KOPT-K1 (cell line): ENCODE data around the gene CXCL1.
"Not testable (repeated sequence)": the region's sequence is repeated elsewhere in the genome, so short reads cannot be mapped to it uniquely, and the experiment has no call there.

Source experiments
- H3K27ac ChIP-seq: fragments of 200-600 bp; sonication (generic); 2 replicates; pipeline ENCODE4 v1.5.1; 2016; ENCODE audit warnings: antibody characterized with exemption, mild to moderate bottlenecking, low read depth, low read length; ENCODE audit not compliant: poor library complexity, severe bottlenecking
- H3K36me3 ChIP-seq: fragments of 200-600 bp; sonication (generic); 2 replicates; pipeline ENCODE4 v1.5.1; 2017; ENCODE audit warnings: antibody characterized with exemption, mild to moderate bottlenecking, low read length, moderate library complexity; ENCODE audit not compliant: insufficient read depth
- H3K9me3 ChIP-seq: fragments of 200-600 bp; sonication (generic); 2 replicates; pipeline ENCODE4 v1.5.1; 2017; ENCODE audit warnings: antibody characterized with exemption, low read length, mild to moderate bottlenecking; ENCODE audit not compliant: insufficient read depth, poor library complexity, severe bottlenecking

CXCL1 gene

GRCh38 chr4:73891326-73891725 lies 22.1 kb downstream of the CXCL1 start:
- Histone ChIP-seq H3K9me3 (no peaks in the 10 kb centered on the region), H3K36me3 (no peaks in the 10 kb centered on the region), H3K27ac (no peak overlapping the region)

GRCh38 chr4:73891739-73892405 lies 22.7 kb downstream of the CXCL1 start:
- H3K27ac ChIP-seq, result no peak overlapping the region
- H3K9me3 ChIP-seq, result no peaks in the 10 kb centered on the region
- no peaks in the 10 kb centered on the region for H3K36me3 ChIP-seq

DNA sequence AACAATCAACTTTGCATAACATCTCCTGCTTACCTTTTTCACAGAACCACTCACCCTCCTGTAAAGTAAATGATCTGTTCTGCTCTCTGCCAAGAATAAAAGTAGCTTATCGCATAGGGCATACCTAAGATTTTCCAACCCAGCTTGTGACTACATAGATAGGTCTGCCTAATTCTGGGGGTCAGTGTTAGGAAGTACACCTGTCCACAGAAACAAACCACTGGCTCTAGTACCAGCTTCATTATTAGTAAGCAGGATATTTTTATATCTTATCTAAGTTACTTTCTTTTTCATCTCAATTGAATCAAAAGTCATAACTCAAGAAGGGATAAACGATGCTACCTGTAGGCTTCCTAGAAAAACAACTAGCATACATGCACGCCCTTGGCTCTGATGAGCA lies 23.8 kb downstream of the CXCL1 start:
- Histone ChIP-seq H3K27ac (no peak overlapping the region), H3K9me3 (no peaks in the 10 kb centered on the region), H3K36me3 (no peaks in the 10 kb centered on the region)

- Histone ChIP-seq H3K36me3 (no peaks in the 10 kb centered on the region), H3K9me3 (no peaks in the 10 kb centered on the region), H3K27ac (no peak overlapping the region)
Measured at GRCh38 chr4:73894001-73894400, 24.8 kb downstream of the CXCL1 start.

DNA sequence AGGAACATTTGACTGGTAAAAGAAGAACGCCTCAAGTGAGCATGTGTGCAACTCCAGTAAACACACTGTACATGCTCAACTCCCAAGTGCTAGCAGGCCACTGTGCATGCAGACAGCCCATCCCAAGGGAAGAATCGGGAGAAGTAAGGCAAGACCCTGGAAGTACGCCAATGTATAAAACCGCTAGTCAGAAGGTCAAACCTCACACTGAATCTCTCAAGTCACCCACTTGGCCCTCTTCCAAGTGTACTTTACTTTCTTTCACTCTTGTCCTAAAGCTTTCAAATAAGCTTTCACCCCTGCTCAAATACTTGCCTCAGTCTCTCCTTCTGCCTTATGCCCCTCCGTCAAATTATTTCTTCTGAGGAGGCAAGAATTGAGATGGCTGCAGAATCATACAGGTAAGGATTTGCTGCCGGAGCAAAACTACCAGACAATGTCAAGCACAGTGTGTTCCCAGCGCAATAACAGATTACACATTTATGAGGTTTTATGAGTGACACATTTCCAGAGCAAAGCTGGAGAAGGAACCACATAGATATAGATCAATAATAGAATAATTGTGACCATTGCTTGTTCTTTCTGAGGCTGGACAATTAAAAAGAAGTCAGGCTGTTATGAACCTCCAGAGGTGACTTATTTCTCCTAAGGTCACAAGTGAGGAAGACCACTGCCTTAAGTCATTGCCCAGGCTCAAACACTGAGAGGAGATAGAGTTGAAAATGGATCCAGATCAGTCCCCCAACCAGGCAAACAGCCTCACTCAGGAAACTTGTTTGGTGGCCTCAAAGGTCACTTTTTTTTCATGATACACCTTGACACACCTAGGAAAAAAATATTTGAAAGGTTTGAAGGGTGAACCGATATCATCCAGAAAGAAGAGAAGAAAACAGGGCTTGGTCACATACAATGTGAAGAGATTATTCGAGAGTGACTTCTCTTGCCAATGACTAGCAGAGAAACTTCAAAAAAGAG lies 26.3 kb downstream of the CXCL1 start:
- Histone ChIP-seq H3K27ac (no peak overlapping the region), H3K9me3 (no peaks in the 10 kb centered on the region), H3K36me3 (no peaks in the 10 kb centered on the region)

DNA sequence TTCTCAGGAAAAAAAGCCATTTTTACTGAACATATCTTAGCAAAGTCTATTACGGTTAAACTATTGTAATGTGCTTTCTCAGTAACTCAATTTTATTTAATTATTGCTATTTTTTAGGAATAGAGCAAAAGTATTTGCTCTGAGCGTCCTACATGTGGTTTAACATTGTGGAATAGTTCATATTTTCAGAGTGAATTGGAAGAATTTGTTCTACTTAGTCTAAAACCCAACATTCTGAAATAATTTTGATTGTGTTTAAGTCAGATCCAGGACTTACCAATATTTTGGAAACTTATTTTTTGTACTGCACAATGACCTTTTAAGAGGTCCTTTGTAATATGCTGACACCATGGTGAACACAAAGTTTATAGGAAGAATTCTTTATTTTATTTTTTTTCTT lies 27.2 kb downstream of the CXCL1 start:
- H3K27ac ChIP-seq, result no peak overlapping the region
- H3K9me3 ChIP-seq, result no peaks in the 10 kb centered on the region
- H3K36me3 ChIP-seq, result no peaks in the 10 kb centered on the region

DNA sequence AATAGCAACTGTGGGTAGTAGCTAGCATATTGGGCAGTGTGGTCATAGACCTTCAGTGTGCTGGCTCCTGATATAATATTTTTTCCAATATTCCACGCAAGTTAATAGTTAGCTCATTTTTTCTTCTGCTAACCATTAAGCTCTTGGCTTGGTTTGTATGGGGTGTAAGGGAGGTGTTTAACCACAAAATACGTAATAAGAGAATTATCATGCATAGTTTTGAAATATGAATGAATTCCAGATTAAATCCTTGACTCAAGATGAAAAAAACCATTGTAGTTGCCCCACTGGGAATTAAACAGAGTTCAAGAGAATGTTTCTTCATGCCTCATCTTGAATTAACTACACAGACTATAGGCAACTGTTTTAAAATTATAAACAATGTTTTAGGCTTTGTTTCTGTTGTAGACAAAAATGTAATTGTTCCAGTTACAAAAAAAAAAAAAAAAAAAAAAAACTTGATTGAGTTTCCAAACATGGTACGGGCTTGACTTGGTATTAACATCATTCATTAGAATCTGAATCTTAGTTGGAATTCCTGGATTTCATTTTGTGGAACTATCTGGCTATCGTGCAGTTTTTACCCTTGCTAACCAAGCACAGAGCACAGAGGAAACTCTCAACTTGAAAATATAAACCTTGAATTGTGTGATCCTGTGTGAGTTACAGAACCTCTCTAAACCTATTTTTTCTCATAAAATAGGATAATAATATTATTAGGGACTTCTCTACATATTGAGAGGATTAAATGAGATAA lies 28.4 kb downstream of the CXCL1 start:
- Histone ChIP-seq H3K9me3 (no peaks in the 10 kb centered on the region), H3K36me3 (no peaks in the 10 kb centered on the region), H3K27ac (no peak overlapping the region)

DNA sequence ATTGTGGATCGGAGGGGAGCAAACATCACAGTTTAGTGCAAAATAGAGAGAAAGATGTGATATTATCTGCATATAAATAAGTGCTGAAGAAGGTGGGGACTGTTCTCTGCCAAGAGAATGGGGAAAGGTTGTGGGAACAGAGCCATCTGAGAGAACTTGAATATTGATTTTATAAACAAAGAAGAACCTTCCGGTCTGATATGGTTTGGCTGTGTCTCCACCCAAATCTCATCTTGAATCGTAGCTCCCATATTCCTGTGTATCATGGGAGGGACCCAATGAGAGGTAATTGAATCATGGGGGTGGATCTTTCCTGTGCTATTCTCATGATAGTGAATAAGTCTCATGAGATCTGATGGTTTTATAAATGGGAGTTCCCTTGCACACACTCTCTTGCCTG lies 30.1 kb downstream of the CXCL1 start:
- H3K9me3 ChIP-seq, H3K36me3 ChIP-seq, H3K27ac ChIP-seq: not testable (repeated sequence)

GRCh38 chr4:73901031-73901430 lies 31.8 kb downstream of the CXCL1 start:
- no peaks in the 10 kb centered on the region for H3K36me3 ChIP-seq
- no peak overlapping the region for H3K27ac ChIP-seq
- H3K9me3 ChIP-seq, result no peaks in the 10 kb centered on the region

DNA sequence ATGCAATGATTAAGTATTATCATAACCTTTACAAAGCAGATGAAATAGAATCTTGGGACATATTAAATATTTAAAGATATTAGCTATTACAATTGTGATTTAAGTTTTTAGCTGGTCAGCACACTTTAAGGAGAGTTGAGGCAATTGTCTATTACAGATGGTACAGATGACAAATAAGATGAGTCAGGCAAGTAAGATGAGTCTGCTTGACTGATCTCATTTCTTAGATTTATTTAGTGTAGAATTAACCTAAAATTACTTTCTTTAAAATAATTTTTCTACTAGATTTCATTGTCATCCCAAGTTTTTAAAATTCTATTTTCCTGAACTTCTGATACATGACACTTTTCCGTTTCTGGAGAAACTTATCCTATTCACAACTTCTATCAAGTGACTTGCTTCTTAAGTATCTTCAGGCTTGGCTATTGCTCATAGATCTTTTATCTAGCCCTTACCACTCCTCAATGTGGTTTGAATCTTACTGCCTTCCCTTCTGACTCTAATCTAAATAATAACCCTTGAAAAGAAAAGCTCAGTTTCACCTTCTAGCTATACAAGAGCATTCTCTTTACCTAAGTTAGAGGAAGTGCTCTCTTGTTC lies 32.9 kb downstream of the CXCL1 start:
- H3K27ac ChIP-seq, result no peak overlapping the region
- H3K9me3 ChIP-seq, result no peaks in the 10 kb centered on the region

GRCh38 chr4:73902817-73903547 lies 33.8 kb downstream of the CXCL1 start:
- Histone ChIP-seq H3K9me3 (no peaks in the 10 kb centered on the region), H3K27ac (no peak overlapping the region), H3K36me3 (no peaks in the 10 kb centered on the region)

More for the DNA sequence above, 32.9 kb downstream of the CXCL1 start:
- no peaks in the 10 kb centered on the region for H3K36me3 ChIP-seq

DNA sequence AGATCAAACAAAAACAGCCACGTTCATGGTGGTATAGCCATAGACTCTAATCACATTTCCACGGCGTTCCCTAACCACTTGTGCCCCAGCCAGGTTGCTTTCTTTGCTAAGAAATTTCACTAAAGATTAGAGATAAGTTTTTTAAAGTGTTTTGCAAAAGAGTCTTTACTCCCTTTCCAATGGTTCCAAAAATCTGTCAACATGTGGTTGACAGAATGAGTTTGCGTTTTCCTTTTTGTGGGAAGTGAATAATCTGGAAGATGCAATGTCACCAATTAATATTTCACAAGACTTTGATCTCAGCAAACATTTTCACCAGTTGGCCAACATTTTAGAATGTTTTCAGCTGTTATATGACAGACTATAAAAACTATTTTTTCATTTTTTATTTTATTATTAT lies 35.3 kb downstream of the CXCL1 start:
- no peaks in the 10 kb centered on the region for H3K9me3 ChIP-seq
- H3K36me3 ChIP-seq, result no peaks in the 10 kb centered on the region
- H3K27ac ChIP-seq, result no peak overlapping the region

DNA sequence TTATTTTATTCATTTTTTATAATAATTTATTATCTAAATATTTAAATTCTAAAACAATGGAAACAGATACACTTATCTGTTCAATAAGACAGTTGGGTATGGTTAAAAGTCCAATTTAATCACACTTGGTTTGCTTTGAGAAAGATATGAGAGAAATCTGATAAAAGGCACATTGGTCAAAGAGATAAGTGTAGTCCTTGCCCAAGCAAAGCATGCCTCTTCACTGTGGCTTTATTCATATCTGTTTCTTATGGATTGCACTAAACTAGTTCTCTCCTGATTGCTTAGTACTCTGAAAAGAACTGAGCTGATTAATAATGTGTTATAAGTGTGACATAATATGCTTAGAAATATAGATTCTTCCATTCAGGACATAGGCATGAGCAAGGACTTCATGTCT lies 39.8 kb downstream of the CXCL1 start:
- H3K27ac ChIP-seq, result no peak overlapping the region
- no peaks in the 10 kb centered on the region for H3K9me3 ChIP-seq
- no peaks in the 10 kb centered on the region for H3K36me3 ChIP-seq

DNA sequence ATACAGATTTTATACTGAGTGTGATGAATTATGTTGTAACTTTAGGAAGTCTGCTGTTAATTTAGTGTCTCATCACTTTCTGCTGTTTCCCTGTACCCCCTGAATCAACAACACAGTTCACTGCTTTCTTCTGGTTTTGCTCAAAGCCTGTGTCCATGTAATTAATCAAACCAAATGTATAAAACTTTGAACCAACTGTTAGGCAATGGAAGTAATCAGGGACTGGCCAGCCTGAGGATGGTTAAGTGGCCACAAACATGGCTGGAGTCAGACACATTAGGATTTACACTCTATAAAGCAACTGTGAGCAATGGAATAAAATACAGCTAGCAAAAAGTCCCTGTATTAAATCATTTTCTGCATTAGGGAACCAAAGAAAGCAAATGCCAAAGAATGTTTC lies 42.6 kb downstream of the CXCL1 start:
- Histone ChIP-seq H3K36me3 (no peaks in the 10 kb centered on the region), H3K27ac (no peak overlapping the region), H3K9me3 (no peaks in the 10 kb centered on the region)
